Glomerular visceral epithelial cell (primary cell): ENCODE measurements around the gene COQ4.

Source experiments
- DNase-seq: peaks from one replicate; pipeline ENCODE4 v3.0.0-alpha.2; 2016; ENCODE audit errors: extremely low spot score

The COQ4 gene

GRCh38 chr9:128340691-128341434 is 18.2 kb downstream of the COQ4 start:
- DNase-seq = no peak

DNA sequence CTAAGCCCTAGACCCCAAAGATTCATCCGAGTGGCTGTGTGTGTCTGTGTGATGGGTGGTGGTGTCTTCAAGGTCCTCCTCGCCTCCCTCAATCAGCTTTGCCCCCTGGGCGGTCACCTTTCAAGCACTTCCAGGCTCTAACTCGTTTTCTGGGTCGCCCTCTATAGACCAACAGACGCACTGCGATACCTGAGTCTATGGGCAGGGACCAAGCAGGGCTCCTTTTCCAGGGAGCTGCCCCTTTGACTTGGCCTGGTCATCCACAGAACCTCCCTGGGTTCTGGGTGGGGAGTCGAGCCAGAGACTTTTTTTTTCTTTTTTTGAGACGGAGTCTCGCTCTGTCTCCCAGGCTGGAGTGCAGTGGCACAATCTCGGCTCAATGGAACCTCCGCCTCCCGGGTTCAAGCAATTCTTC is 18.8 kb downstream of the COQ4 start:
- peak; percentile 79 for DNase-seq

DNA sequence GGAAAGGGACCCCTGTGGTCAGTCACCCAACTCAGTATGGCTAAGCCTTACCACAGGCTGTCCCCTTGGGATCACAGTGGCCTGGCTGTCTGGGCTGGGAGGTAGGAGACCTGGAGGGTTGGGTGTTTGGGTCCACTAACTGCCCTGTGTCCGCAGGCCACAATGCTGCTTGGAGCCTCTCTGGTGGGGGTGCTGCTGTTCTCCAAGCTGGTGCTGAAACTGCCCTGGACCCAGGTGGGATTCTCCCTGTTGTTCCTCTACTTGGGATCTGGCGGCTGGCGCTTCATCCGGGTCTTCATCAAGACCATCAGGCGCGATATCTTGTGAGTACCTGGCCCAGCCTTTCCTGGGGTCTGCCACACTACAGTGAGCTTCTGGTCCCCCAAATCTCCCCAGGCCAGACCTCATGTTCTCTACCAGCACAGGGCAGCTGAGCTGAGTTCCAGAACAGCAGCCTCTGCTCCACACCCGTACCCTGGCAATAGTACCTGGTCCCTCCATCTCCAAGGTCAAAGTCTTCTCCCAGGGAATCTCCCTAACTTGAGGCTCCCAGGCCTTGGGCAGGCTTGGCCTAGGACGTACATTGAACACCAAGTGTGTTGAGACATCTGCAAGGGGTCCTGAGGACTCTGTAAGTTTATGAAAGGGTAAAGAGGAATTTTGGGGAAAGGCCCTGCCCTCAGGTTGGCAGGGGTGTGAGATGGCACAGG is 20.5 kb downstream of the COQ4 start:
- DNase-seq = no peak

DNA sequence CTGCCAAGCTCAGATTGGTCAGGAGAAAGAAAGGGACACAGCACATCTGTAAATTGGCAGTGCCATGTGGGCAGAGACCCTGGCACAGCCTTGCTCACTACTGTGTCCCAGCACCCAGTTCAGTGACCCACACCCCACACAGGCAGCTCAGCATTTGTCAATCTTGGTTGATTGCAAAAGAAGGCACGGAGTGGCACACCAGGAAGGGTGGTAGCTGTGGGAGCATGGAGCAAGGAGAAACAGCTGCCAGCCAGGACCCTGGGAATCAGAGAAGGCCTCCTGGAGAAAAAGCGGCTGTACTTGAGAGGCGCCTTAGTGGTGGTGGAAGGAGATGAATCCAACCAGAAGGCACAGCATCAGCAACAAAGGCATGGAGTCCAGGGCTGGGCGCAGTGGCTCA is 21.2 kb downstream of the COQ4 start:
- DNase-seq = no peak

GRCh38 chr9:128344931-128345605 is 22.4 kb downstream of the COQ4 start:
- no peak for DNase-seq

GRCh38 chr9:128349125-128349524 is 26.5 kb downstream of the COQ4 start:
- DNase-seq = no peak

DNA sequence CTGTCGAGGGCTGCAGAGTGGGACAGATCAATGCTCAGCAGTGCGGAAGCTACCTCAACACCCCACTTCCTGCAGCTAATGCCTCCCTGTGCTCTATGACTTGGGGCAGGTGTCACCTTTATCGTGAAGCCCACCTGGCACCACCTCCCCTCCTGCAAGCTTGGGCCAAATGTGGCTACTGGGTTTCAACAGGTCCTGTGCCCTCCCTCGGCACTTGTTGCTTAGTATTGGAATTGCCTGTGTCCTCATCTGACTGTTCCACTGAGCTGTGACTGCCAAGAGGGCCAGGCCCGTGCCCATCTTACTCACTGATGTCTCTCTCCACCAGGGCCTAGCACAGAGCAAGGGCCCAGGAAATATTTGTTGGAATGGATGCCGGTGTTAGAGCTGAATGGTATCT is 27.1 kb downstream of the COQ4 start:
- DNase-seq = no peak

DNA sequence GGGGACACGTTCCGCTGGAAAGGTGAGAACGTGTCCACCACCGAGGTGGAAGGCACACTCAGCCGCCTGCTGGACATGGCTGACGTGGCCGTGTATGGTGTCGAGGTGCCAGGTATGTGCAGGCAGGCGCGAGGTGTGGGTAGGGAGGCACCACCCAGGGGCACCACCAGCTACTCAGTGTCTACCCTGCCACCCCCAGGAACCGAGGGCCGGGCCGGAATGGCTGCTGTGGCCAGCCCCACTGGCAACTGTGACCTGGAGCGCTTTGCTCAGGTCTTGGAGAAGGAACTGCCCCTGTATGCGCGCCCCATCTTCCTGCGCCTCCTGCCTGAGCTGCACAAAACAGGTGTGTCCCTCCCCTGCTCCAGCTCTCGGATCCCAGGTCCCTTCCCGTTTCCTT is 32.8 kb downstream of the COQ4 start:
- DNase-seq = no peak

DNA sequence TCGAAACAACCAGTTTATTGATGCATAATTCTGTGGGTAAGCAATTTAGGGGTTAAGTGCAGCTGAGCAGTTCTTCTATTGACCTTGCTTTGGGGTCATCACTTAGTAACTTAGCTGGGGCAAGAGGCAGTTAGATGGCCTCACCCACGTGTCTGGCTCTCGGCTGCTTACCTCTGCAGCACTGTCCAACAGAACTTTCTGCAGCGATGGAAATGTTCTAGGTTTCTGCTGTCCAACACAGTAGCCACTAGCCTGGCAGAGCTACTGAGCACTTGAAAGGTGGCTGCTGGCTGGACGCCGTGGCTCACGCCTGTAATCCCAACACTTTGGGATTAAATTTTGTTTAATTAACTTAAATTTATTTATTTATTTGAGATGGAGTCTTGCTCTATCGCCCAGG is 35.5 kb downstream of the COQ4 start:
- DNase-seq = no peak

DNA sequence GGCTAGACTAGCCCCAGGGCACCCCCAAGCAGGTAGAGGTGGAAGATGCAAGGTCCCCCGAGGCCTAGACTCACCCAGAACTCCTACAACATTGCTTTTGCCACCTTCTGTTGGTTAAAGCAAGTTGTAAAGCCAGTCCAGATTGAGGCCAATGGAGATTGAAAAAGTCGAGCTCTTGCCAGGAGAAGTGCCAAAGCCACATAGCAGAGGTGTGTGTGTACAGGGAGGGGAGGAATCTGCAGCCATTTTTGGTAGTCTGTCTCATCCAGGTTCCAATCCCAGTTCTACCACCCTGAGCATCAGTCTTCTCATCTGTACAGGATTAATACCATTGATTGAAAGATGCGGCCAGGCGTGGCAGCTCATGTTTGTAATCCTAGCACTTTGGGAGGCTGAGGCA is 36.2 kb downstream of the COQ4 start:
- DNase-seq = no peak

DNA sequence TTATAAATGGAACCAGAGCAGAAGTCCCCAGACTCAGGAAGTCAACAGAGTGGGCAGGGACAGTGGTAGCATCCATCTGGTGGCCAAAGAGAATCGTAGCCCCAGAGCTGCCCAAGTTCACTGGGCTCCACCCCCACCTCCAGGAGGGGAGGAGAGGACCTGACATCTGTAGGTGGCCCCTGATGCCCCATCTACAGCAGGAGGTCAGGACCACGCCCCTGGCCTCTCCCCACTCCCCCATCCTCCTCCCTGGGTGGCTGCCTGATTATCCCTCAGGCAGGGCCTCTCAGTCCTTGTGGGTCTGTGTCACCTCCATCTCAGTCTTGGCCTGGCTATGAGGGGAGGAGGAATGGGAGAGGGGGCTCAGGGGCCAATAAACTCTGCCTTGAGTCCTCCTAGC is 38.2 kb downstream of the COQ4 start:
- DNase-seq = no peak

DNA sequence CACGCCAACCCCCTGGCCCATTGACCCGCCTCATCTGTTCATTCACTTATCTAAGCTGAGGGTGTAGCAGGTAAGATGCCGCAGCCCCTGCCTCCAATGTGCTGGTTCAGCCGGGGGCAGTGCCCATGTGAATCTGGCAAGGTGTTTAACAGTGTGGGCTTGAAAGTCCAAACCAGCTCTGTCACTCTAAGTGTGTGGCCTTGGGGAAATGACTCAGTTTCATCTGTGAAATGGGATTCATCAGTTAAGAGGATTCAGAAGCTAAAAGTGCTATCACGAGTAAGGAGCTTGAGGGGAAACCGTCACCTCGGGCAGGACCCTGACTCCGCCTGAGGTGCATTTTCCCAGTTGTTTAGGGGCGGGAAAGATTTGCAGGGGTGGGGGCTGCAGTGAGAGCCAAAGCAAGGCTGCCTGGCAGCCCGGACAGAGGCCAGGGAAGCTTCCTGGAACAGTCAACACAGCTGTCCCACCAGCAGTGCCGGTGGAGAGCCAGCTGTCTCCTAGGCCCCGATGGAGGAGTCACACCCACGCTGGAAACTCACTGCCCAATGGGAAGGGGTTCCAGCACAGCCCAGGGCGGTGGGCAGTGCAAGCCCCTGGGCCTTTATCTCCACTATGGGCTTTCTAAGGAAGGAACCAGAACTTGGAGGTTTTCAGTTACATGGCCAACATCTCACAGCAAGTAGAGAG is 38.8 kb downstream of the COQ4 start:
- no peak for DNase-seq

- peak; percentile 80 for DNase-seq
Observed at GRCh38 chr9:128361986-128362646, 39.5 kb downstream of the COQ4 start.

DNA sequence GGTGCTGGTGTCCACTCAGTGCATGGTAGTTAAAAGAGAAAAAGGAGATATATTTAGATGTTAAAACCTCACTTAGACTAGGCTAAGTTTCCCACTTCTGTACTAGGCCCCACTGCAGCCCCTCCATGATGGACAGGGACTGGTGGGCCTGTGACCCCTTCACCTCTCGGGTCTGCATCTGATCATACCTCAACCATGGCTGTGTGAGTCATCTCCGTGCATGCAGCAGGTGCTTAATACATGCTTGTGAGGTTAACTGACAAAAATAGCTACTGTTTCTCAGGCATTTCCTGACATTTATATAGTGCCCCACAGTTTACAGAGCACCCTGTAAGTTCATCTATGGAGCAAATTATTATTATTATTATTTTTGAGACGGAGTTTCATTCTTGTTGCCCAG is 40.1 kb downstream of the COQ4 start:
- DNase-seq = no peak

DNA sequence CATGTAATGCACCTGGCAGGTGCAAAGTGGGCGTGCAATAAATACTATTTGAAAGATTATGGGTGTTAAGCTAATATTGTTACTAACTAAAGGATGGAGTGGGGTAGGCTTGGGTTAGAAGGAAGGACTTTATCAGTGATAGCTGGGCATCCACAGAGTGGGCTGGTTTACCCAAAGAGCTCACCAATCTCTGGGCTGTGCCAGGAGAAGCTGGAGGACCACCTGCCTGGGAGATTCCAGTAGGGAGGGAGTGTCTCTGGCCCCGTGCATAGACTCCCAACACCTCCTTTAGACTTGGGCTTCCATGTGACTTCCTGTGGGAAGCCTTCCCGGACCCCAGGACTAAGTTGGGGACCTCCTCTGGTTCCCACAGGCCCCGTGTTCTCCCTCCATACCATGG is 42.9 kb downstream of the COQ4 start:
- no peak for DNase-seq

GRCh38 chr9:128369024-128369706 is 46.5 kb downstream of the COQ4 start:
- DNase-seq = no peak

GRCh38 chr9:128370367-128370751 is 47.7 kb downstream of the COQ4 start:
- no peak for DNase-seq

- peak; percentile 96 for DNase-seq
Observed at GRCh38 chr9:128370752-128371629, 48.4 kb downstream of the COQ4 start, which contains the start of gene URM1. Gene URM1, plus strand, starts transcription at chr9:128371374. Its CDS starts 7 bp downstream, at chr9:128371381.

DNA sequence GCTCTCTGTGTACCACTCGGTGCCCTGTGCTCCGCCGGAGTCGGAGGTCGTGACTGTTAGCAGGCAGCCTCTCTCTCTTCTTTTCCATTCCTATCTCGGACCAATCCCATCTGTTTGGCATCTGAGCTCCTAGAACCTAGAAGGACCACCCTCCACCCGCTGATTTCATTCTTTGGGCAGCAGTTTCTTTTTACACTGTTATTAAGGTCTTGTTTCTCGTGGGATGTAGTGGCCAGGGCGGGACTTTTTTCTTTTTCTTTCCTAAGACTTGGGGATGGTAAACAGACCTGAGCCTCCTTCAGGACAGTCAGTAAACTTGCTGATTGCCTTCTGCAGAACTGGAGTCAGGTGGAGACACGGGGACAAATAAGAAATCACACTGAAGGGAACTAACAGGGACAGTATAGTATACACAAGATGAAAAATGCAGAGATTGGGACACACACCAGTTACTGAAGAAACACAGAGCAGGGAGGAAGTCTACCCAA is 49.0 kb downstream of the COQ4 start:
- no peak for DNase-seq

DNA sequence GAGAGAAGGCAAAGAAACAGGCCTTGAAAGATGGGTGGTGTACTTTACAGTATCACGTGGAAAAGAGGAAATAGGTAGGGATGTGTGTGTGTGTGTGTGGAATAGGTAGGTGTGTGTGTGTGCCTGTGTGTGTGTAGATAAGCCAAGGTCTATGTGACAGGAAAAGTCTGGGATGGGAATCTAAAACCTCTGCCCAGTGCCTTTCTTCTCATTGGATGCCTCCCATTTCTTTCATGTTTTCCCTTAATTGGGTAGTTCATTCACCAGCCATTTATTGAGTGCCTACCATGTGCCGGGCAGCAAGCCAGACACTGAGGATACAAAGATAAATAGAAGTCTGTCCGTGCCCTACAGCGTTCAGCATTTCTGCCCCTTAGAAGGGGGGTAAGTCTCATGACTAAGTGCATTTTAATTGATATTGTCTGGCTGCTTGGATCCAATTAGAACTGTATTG is 49.6 kb downstream of the COQ4 start:
- no peak for DNase-seq
